Vagina (tissue), 2 donors: ENCODE results near the gene POLA2.

Experiments
- CTCF ChIP-seq, 3 experiments: fragments of 450-650 bp in 2 of 3; fragments of 200-600 bp in 1 of 3; sonication (generic) in 1 of 3; IDR thresholded peaks; one replicate each; pipeline ENCODE4 v1.5.1; 2017 to 2019; ENCODE audit warnings: antibody characterized with exemption in 3 of 3, mild to moderate bottlenecking in 2 of 3, moderate library complexity in 2 of 3
- POLR2A ChIP-seq, 2 donors: fragments of 450-650 bp; IDR thresholded peaks; one replicate each; pipeline ENCODE4 v1.6.1; 2017; ENCODE audit warnings: antibody characterized with exemption in 2 of 2, mild to moderate bottlenecking in 2 of 2, moderate library complexity in 2 of 2
- POLR2AphosphoS5 ChIP-seq, 2 donors: sonication (generic); formaldehyde crosslinking; IDR thresholded peaks; one replicate each; pipeline ENCODE4 v1.9.0; 2017; ENCODE audit warnings: antibody characterized with exemption in 2 of 2, mild to moderate bottlenecking in 2 of 2, low read depth in 1 of 2; ENCODE audit not compliant: insufficient read depth in 1 of 2

- TF ChIP-seq CTCF (IDR thresholded peaks at IDR 0.05) (no peak), POLR2AphosphoS5 (IDR thresholded peaks at IDR 0.05; ENCODE audit: insufficient read depth in 1 of 2, low read depth in 1 of 2) (no peak), POLR2A (IDR thresholded peaks at IDR 0.05) (no peak)
These were observed 59.3 kb downstream of the POLA2 start for GRCh38 chr11:65321076-65321475.
